ENCODE results near the gene CENPO.

CENPO gene

GRCh38 chr2:24843330-24843860 is 50.2 kb downstream of the CENPO start:
- no peak for DNase-seq (ENCODE audit: low read depth)
- no peak for TF ChIP-seq CTCF (IDR thresholded peaks at IDR 0.05; ENCODE audit: control insufficient read depth, extremely low read depth, insufficient read depth)

GRCh38 chr2:24844023-24844685 is 50.9 kb downstream of the CENPO start:
- no peak for DNase-seq (ENCODE audit: low read depth)
- H3K4me3 ChIP-seq (ENCODE audit: low read depth, low read length), result no peak overlapping the region
- TF ChIP-seq CTCF (IDR thresholded peaks at IDR 0.05; ENCODE audit: control insufficient read depth, extremely low read depth, insufficient read depth), result no peak

More at GRCh38 chr2:24843330-24843860, 50.2 kb downstream of the CENPO start:
- no peak overlapping the region for H3K4me3 ChIP-seq (ENCODE audit: low read depth, low read length)

GRCh38 chr2:24845691-24846090 is 52.5 kb downstream of the CENPO start:
- H3K4me3 ChIP-seq (ENCODE audit: low read depth, low read length), result no peak overlapping the region
- DNase-seq (ENCODE audit: low read depth), result no peak
- no peak for TF ChIP-seq CTCF (IDR thresholded peaks at IDR 0.05; ENCODE audit: control insufficient read depth, extremely low read depth, insufficient read depth)

GRCh38 chr2:24850944-24851343 is 57.7 kb downstream of the CENPO start:
- no peak overlapping the region for H3K4me3 ChIP-seq (ENCODE audit: low read depth, low read length)
- no peak for TF ChIP-seq CTCF (IDR thresholded peaks at IDR 0.05; ENCODE audit: control insufficient read depth, extremely low read depth, insufficient read depth)

GRCh38 chr2:24852026-24852425 is 58.8 kb downstream of the CENPO start:
- no peak overlapping the region for H3K4me3 ChIP-seq (ENCODE audit: low read depth, low read length)
- TF ChIP-seq CTCF (IDR thresholded peaks at IDR 0.05; ENCODE audit: control insufficient read depth, extremely low read depth, insufficient read depth), result no peak
- DNase-seq (ENCODE audit: low read depth), result no peak

More at GRCh38 chr2:24850944-24851343, 57.7 kb downstream of the CENPO start:
- no peak for DNase-seq (ENCODE audit: low read depth)

- no peak for TF ChIP-seq CTCF (IDR thresholded peaks at IDR 0.05; ENCODE audit: control insufficient read depth, extremely low read depth, insufficient read depth)
- DNase-seq (ENCODE audit: low read depth), result no peak
- H3K4me3 ChIP-seq (ENCODE audit: low read depth, low read length), result no peak overlapping the region
Observed at GRCh38 chr2:24852431-24853020, 59.3 kb downstream of the CENPO start.
